Transverse colon (tissue), 4 donors: ENCODE measurements around the gene NDE1.

ENCODE experiments used
- EP300 ChIP-seq: sonication (generic); formaldehyde crosslinking; IDR thresholded peaks from one replicate; pipeline ENCODE4 v1.6.1; 2017; ENCODE audit warnings: antibody characterized with exemption, low read depth
- POLR2A ChIP-seq: fragments of 450-650 bp; IDR thresholded peaks from one replicate; pipeline ENCODE4 v1.6.1; 2016; ENCODE audit warnings: antibody characterized with exemption, mild to moderate bottlenecking, moderate library complexity
- POLR2AphosphoS5 ChIP-seq, 3 donors: sonication (generic); formaldehyde crosslinking; IDR thresholded peaks; one replicate each; pipeline ENCODE4 v1.6.1; 2016; ENCODE audit warnings: antibody characterized with exemption in 3 of 3
- TF ChIP-seq, protein P1 (sequence below), 5 experiments: fragments of 200-600 bp in 3 of 5; fragments of 450-650 bp in 2 of 5; sonication (generic) in 3 of 5; IDR thresholded peaks; 1 replicate in 2 of 5; 2 replicates in 3 of 5; pipeline ENCODE4 v1.5.1; 2016 to 2017; ENCODE audit warnings: antibody characterized with exemption in 5 of 5, inconsistent platforms in 3 of 5, mild to moderate bottlenecking in 2 of 5, moderate library complexity in 1 of 5

GRCh38 chr16:15616475-15617165, 33.4 kb upstream of the NDE1 start:
- TF ChIP-seq, protein P1, sequence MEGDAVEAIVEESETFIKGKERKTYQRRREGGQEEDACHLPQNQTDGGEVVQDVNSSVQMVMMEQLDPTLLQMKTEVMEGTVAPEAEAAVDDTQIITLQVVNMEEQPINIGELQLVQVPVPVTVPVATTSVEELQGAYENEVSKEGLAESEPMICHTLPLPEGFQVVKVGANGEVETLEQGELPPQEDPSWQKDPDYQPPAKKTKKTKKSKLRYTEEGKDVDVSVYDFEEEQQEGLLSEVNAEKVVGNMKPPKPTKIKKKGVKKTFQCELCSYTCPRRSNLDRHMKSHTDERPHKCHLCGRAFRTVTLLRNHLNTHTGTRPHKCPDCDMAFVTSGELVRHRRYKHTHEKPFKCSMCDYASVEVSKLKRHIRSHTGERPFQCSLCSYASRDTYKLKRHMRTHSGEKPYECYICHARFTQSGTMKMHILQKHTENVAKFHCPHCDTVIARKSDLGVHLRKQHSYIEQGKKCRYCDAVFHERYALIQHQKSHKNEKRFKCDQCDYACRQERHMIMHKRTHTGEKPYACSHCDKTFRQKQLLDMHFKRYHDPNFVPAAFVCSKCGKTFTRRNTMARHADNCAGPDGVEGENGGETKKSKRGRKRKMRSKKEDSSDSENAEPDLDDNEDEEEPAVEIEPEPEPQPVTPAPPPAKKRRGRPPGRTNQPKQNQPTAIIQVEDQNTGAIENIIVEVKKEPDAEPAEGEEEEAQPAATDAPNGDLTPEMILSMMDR (IDR thresholded peaks at IDR 0.05), result no peak
- TF ChIP-seq POLR2A (no peak), POLR2AphosphoS5 (IDR thresholded peaks at IDR 0.05) (no peak), EP300 (no peak)
